ENCODE data around the gene ADGRG1.

Gene ADGRG1

DNA sequence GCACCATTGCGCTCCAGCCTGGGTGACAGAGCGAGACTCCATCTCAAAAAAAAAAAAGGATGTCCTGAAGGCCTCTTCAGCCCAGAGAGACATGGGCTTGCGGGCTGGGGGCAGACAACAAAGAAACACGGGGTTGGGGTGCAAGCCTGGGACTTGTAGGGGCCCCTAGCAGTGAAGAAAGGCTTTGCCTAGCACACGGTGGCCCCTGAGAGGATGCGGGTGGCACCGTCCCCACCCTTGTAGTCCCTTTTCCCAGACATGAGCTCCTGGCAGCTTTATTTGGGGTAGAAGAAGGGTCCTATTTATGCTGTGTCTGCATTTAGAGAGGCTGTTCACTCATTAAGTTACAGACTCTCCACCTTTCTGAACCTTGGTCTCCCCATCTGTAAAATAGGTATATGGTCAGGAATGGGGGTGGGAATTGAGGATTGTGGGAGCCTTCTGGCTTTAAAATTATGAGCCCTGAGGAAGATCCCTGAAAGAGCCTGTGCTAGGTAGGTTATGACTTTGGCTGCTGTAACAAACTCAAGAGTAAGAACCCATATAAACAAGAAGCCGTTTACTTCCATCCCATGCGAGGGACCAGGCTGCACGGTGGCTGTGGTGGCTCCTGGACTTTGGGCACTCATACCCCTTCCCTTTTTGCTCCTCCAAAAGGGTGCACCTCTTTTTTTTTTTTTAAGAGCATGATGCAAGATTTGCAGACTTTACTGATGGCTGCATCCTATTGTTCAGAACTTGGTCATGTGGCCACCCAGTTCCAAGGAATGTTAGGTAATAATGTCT, 20.6 kb upstream of the ADGRG1 start:
- TF ChIP-seq POLR2A (IDR thresholded peaks at IDR 0.05; ENCODE audit: low read depth, low read length) = no peak
- no peak for DNase-seq (ENCODE audit: insufficient read length)
- no peak for FAIRE-seq

- no peak for FAIRE-seq
- no peak for DNase-seq (ENCODE audit: insufficient read length)
- TF ChIP-seq POLR2AphosphoS5 (IDR thresholded peaks at IDR 0.05; ENCODE audit: low read depth, low read length) (no peak), POLR2A (IDR thresholded peaks at IDR 0.05; ENCODE audit: low read depth, low read length) (no peak), TAF1 (IDR thresholded peaks at IDR 0.05; ENCODE audit: borderline replicate concordance, low read depth, low read length) (no peak)
These were observed 19.8 kb upstream of the ADGRG1 start for GRCh38 chr16:57608462-57609113.

GRCh38 chr16:57609541-57610401, 18.7 kb upstream of the ADGRG1 start:
- FAIRE-seq (peak; percentile 94), DNase-seq (ENCODE audit: insufficient read length) (peak; percentile 70)
- TF ChIP-seq POLR2AphosphoS5 (IDR thresholded peaks at IDR 0.05; ENCODE audit: low read depth, low read length) = peak; percentile 45; the same call in 1 of the 2 replicates
- TF ChIP-seq POLR2A (IDR thresholded peaks at IDR 0.05; ENCODE audit: low read depth, low read length) = no peak
- TF ChIP-seq TAF1 (IDR thresholded peaks at IDR 0.05; ENCODE audit: borderline replicate concordance, low read depth, low read length) = no peak

GRCh38 chr16:57610611-57611010, 17.8 kb upstream of the ADGRG1 start:
- DNase-seq (ENCODE audit: insufficient read length) (no peak), FAIRE-seq (no peak)

DNA sequence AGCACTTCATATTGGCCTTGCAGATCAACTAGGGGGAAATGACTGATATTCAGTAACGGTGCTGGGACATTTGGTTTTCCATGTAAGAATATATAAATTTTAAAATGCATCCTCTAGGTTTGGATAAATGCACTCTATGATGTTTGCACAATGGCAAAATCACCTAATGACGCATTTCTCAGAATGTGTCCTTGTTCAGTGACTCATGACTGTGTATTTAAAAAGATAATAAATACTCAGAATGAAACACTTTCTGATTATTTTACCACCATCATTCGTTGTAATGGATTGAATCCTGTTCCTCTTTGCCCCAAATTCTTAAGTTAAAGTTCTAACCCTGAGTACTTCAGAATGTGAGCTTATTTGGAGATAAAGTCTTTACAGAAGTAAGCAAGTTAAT, 17.2 kb upstream of the ADGRG1 start:
- peak; percentile 27 for FAIRE-seq
- DNase-seq (ENCODE audit: insufficient read length) = no peak
- TF ChIP-seq POLR2AphosphoS5 (IDR thresholded peaks at IDR 0.05; ENCODE audit: low read depth, low read length) = no peak
- no peak for TF ChIP-seq TAF1 (IDR thresholded peaks at IDR 0.05; ENCODE audit: borderline replicate concordance, low read depth, low read length)
- TF ChIP-seq POLR2A (IDR thresholded peaks at IDR 0.05; ENCODE audit: low read depth, low read length) = no peak

More at GRCh38 chr16:57610611-57611010, 17.8 kb upstream of the ADGRG1 start:
- TF ChIP-seq POLR2AphosphoS5 (IDR thresholded peaks at IDR 0.05; ENCODE audit: low read depth, low read length) (no peak), TAF1 (IDR thresholded peaks at IDR 0.05; ENCODE audit: borderline replicate concordance, low read depth, low read length) (no peak), POLR2A (IDR thresholded peaks at IDR 0.05; ENCODE audit: low read depth, low read length) (no peak)

DNA sequence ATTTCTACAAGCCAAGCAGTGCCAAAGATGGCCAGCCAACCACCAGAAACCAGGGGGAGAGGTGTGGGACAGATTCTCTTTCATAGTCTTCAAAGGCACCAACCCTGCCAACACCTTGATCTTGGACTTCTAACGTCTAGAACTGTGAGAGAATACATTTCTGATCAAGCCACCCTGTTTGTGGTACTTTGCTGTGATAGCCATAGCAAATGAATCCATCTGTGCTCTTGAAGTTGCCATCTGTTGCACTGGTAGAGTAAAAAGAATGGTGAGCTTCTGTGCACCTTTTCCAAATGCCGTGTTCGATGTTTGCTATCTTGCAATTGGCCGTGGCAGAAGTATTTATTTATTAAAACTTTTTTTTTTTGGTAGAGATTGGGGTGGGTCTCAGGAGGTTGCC, 16.7 kb upstream of the ADGRG1 start:
- TF ChIP-seq TAF1 (IDR thresholded peaks at IDR 0.05; ENCODE audit: borderline replicate concordance, low read depth, low read length) (no peak), POLR2AphosphoS5 (IDR thresholded peaks at IDR 0.05; ENCODE audit: low read depth, low read length) (no peak), POLR2A (IDR thresholded peaks at IDR 0.05; ENCODE audit: low read depth, low read length) (no peak)

DNA sequence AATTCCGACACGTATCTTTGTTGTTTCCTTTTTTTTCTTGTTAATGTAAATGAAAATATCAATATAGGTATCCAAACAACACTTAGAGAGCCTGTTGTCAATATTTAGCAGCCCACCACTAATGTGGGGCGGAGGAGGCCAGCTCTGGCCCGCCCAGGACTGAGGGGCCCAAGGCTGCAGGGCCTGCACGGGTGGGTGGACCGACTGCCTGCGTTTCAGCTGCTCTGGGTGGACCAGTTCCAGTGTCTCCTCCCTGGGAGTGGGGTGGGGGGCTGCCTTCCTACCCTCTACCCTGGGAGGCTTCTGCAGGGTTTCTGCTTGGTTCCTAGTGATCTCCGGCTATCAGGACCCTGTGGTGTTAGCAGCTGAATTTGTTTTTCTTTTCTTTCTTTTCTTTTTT, 15.9 kb upstream of the ADGRG1 start:
- FAIRE-seq (no peak), DNase-seq (ENCODE audit: insufficient read length) (no peak)
- no peak for TF ChIP-seq TAF1 (IDR thresholded peaks at IDR 0.05; ENCODE audit: borderline replicate concordance, low read depth, low read length)
- no peak for TF ChIP-seq POLR2A (IDR thresholded peaks at IDR 0.05; ENCODE audit: low read depth, low read length)
- TF ChIP-seq POLR2AphosphoS5 (IDR thresholded peaks at IDR 0.05; ENCODE audit: low read depth, low read length) = no peak

More for the DNA sequence above, 16.7 kb upstream of the ADGRG1 start:
- DNase-seq (ENCODE audit: insufficient read length) (no peak), FAIRE-seq (no peak)

GRCh38 chr16:57613514-57613913, 14.9 kb upstream of the ADGRG1 start:
- DNase-seq (ENCODE audit: insufficient read length) = no peak
- no peak for FAIRE-seq
- TF ChIP-seq TAF1 (IDR thresholded peaks at IDR 0.05; ENCODE audit: borderline replicate concordance, low read depth, low read length) (no peak), POLR2A (IDR thresholded peaks at IDR 0.05; ENCODE audit: low read depth, low read length) (no peak)

GRCh38 chr16:57614536-57614935, 13.9 kb upstream of the ADGRG1 start:
- peak; percentile 14 for FAIRE-seq
- DNase-seq (ENCODE audit: insufficient read length) = no peak

DNA sequence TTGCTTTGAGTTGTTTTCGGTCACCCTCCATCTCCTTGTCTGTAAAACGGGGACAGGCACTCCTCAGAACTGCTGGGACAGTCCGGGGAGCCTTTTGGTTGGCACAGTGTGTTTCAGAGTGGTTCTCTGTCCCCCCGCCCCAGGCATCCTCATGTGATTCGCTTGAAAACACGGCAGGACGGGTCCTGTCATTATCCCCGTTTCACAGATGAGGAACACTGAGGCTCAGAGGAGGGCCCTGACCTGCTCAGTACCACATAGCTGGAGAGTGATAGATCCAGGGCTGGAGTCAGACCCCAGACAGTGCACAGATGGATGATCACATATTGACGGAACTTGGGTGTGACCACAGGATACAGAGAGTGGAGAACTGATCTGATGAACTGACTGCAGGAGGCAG, 13.5 kb upstream of the ADGRG1 start:
- DNase-seq (ENCODE audit: insufficient read length) = no peak
- no peak for FAIRE-seq
- TF ChIP-seq POLR2AphosphoS5 (IDR thresholded peaks at IDR 0.05; ENCODE audit: low read depth, low read length) (no peak), POLR2A (IDR thresholded peaks at IDR 0.05; ENCODE audit: low read depth, low read length) (no peak), TAF1 (IDR thresholded peaks at IDR 0.05; ENCODE audit: borderline replicate concordance, low read depth, low read length) (no peak)

More at GRCh38 chr16:57614536-57614935, 13.9 kb upstream of the ADGRG1 start:
- no peak for TF ChIP-seq POLR2AphosphoS5 (IDR thresholded peaks at IDR 0.05; ENCODE audit: low read depth, low read length)
- TF ChIP-seq TAF1 (IDR thresholded peaks at IDR 0.05; ENCODE audit: borderline replicate concordance, low read depth, low read length) = no peak
- no peak for TF ChIP-seq POLR2A (IDR thresholded peaks at IDR 0.05; ENCODE audit: low read depth, low read length)

DNA sequence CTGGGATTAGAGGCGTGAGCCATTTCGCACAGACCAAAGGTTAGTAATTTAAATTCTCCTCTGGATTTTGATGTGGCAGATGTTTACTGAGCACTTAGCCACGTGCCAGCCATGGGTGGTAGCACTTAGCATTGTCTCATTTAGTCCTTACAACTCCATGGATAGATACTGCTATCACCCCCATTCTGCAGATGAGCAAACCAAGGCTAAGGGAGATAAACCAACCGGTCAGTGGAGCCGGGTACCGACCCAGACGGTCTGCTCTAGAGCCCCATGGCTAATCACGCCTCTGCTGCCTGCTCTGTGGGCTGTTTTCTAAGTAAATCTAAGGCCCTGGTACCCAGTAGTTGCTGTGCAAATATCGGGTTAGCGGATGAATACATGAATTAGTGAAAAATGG, 12.6 kb upstream of the ADGRG1 start:
- DNase-seq (ENCODE audit: insufficient read length) (no peak), FAIRE-seq (no peak)
- TF ChIP-seq POLR2A (IDR thresholded peaks at IDR 0.05; ENCODE audit: low read depth, low read length) (no peak), TAF1 (IDR thresholded peaks at IDR 0.05; ENCODE audit: borderline replicate concordance, low read depth, low read length) (no peak), POLR2AphosphoS5 (IDR thresholded peaks at IDR 0.05; ENCODE audit: low read depth, low read length) (no peak)

All from GM12892 (cell line).